ENCODE measurements around the gene WDR62.
A peak's percentile ranks its signal among the peaks of the same experiment; 100 is the strongest.

WDR62 gene

GRCh38 chr19:36139473-36140303, 85.0 kb downstream of the WDR62 start, which contains the start of gene CAPNS1 (continued):
- TF ChIP-seq ZEB2 (tag by site-specific recombination; IDR thresholded peaks at IDR 0.05) = peak; percentile 99
- TF ChIP-seq ZBTB44 (tag by site-specific recombination; IDR thresholded peaks at IDR 0.05) = peak; percentile 96
- TF ChIP-seq KLF1 (tag by site-specific recombination; IDR thresholded peaks at IDR 0.05) = peak; percentile 97
- TF ChIP-seq ZNF621 (tag by site-specific recombination; IDR thresholded peaks at IDR 0.05) = no peak
- no peak for TF ChIP-seq ZNF596 (tag by site-specific recombination; IDR thresholded peaks at IDR 0.05)
- TF ChIP-seq ZNF548 (tag by site-specific recombination; IDR thresholded peaks at IDR 0.05) = peak; percentile 99
- TF ChIP-seq ZBTB1 (tag by site-specific recombination; IDR thresholded peaks at IDR 0.05) = peak; percentile 98
- TF ChIP-seq TSHZ1 (tag by site-specific recombination; IDR thresholded peaks at IDR 0.05; ENCODE audit: borderline replicate concordance) = peak; percentile 69; the same call in 1 of the 2 replicates
- TF ChIP-seq ZNF777 (tag by site-specific recombination; IDR thresholded peaks at IDR 0.05; ENCODE audit: borderline replicate concordance) = peak; percentile 91
- TF ChIP-seq ZNF10 (tag by site-specific recombination; IDR thresholded peaks at IDR 0.05) = peak; percentile 63; the same call in 1 of the 2 replicates
- peak; percentile 34; the same call in 1 of the 2 replicates for TF ChIP-seq RBAK (tag by site-specific recombination; IDR thresholded peaks at IDR 0.05)
- peak; percentile 100 for TF ChIP-seq SP3 (tag by site-specific recombination; IDR thresholded peaks at IDR 0.05)
- no peak for TF ChIP-seq ZNF354C (tag by site-specific recombination; IDR thresholded peaks at IDR 0.05; ENCODE audit: borderline replicate concordance, low read depth)
- TF ChIP-seq ZNF837 (tag by site-specific recombination; IDR thresholded peaks at IDR 0.05) = peak; percentile 64; the same call in 1 of the 2 replicates
- peak; percentile 95 for TF ChIP-seq KLF10 (tag by site-specific recombination; IDR thresholded peaks at IDR 0.05)
- TF ChIP-seq ZBTB8A (tag by site-specific recombination; IDR thresholded peaks at IDR 0.05) = peak; percentile 72
- no peak for TF ChIP-seq ZNF707 (tag by site-specific recombination; IDR thresholded peaks at IDR 0.05)
- peak; percentile 99 for TF ChIP-seq ZNF610 (tag by site-specific recombination; IDR thresholded peaks at IDR 0.05; ENCODE audit: borderline replicate concordance)
- TF ChIP-seq ZBTB10 (tag by site-specific recombination; IDR thresholded peaks at IDR 0.05) = peak; percentile 98
- TF ChIP-seq ZNF2 (tag by site-specific recombination; IDR thresholded peaks at IDR 0.05) = peak; percentile 90
- TF ChIP-seq ZNF155 (tag by site-specific recombination; IDR thresholded peaks at IDR 0.05) = no peak
- TF ChIP-seq ZNF600 (tag by site-specific recombination; IDR thresholded peaks at IDR 0.05) = peak; percentile 90
- peak; percentile 86 for TF ChIP-seq ZNF843 (tag by site-specific recombination; IDR thresholded peaks at IDR 0.05)
- TF ChIP-seq ZNF660 (tag by site-specific recombination; IDR thresholded peaks at IDR 0.05) = peak; percentile 97
- TF ChIP-seq GFI1B (tag by site-specific recombination; IDR thresholded peaks at IDR 0.05) = peak; percentile 78; the same call in 1 of the 2 replicates
- TF ChIP-seq CTCF (tag by site-specific recombination; IDR thresholded peaks at IDR 0.05) = peak; percentile 94
- peak; percentile 98 for TF ChIP-seq KLF17 (tag by site-specific recombination; IDR thresholded peaks at IDR 0.05)
- TF ChIP-seq GLIS2 (tag by site-specific recombination; IDR thresholded peaks at IDR 0.05) = peak; percentile 100
- no peak for TF ChIP-seq ZNF670 (tag by site-specific recombination; IDR thresholded peaks at IDR 0.05; ENCODE audit: low read depth)
- peak; percentile 99 for TF ChIP-seq IKZF3 (tag by site-specific recombination; IDR thresholded peaks at IDR 0.05)

Measured in HEK293 (cell line).